ENCODE data around the gene PATL1.

The PATL1 gene

DNA sequence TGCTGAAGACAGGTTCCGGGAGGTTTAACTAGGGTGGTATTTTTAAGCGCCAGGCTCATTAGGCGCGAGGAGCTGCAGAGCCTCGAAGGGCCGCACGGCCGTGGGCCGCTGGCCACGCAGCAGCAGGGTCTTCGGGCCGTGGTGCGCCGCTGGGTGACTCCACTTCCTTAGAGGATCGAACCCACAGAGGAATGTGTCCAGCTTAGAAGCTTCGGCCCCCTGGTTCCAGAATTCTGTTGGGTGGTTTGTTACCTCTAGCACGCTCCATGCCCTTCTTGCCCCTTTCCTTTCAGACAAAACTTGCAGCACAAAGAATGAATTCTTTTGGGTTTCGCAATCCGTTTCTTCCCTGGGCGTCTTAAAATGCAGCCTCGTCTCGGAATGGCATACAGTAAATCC is 773 bp upstream of the PATL1 start:
- H2AFZ ChIP-seq (ENCODE audit: low read depth, low read length, severe bottlenecking), result peak overlapping the region; percentile 97
- H3K27ac ChIP-seq (ENCODE audit: low read depth, low read length), result peak overlapping the region; percentile 55
- H3K36me3 ChIP-seq (ENCODE audit: low read length), result peaks cover 13% of the 10 kb centered on the region
- H3K4me2 ChIP-seq (ENCODE audit: low read depth, low read length, poor library complexity, severe bottlenecking), result peak overlapping the region; percentile 87
- H3K79me2 ChIP-seq (ENCODE audit: insufficient read depth, low read length), result peaks cover 25% of the 10 kb centered on the region
- peak overlapping the region; percentile 96 for H3K9ac ChIP-seq (ENCODE audit: low read length)
- no peaks in the 10 kb centered on the region for H3K9me3 ChIP-seq (ENCODE audit: insufficient read depth, low read length)
- no peaks in the 10 kb centered on the region for H3K9me2 ChIP-seq (replicated peaks; ENCODE audit: insufficient read depth, low read length)
- no peaks in the 10 kb centered on the region for H4K20me1 ChIP-seq (ENCODE audit: low read depth, low read length)
- TF ChIP-seq EZH2phosphoT487 (conservative IDR thresholded peaks at IDR 0.05; ENCODE audit: low read length), result no peak
- TF ChIP-seq, protein P1, sequence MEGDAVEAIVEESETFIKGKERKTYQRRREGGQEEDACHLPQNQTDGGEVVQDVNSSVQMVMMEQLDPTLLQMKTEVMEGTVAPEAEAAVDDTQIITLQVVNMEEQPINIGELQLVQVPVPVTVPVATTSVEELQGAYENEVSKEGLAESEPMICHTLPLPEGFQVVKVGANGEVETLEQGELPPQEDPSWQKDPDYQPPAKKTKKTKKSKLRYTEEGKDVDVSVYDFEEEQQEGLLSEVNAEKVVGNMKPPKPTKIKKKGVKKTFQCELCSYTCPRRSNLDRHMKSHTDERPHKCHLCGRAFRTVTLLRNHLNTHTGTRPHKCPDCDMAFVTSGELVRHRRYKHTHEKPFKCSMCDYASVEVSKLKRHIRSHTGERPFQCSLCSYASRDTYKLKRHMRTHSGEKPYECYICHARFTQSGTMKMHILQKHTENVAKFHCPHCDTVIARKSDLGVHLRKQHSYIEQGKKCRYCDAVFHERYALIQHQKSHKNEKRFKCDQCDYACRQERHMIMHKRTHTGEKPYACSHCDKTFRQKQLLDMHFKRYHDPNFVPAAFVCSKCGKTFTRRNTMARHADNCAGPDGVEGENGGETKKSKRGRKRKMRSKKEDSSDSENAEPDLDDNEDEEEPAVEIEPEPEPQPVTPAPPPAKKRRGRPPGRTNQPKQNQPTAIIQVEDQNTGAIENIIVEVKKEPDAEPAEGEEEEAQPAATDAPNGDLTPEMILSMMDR (IDR thresholded peaks at IDR 0.05; ENCODE audit: insufficient read depth, low read length, poor library complexity, severe bottlenecking), result no peak
- no peaks in the 10 kb centered on the region for H3K27me3 ChIP-seq (ENCODE audit: low read length)
- peak overlapping the region; percentile 70 for H3K4me3 ChIP-seq (ENCODE audit: insufficient read depth, low read length, poor library complexity, severe bottlenecking)
- peaks cover 6% of the 10 kb centered on the region; the same call in 1 of the 2 replicates for H3F3A ChIP-seq (ENCODE audit: insufficient read depth)

DNA sequence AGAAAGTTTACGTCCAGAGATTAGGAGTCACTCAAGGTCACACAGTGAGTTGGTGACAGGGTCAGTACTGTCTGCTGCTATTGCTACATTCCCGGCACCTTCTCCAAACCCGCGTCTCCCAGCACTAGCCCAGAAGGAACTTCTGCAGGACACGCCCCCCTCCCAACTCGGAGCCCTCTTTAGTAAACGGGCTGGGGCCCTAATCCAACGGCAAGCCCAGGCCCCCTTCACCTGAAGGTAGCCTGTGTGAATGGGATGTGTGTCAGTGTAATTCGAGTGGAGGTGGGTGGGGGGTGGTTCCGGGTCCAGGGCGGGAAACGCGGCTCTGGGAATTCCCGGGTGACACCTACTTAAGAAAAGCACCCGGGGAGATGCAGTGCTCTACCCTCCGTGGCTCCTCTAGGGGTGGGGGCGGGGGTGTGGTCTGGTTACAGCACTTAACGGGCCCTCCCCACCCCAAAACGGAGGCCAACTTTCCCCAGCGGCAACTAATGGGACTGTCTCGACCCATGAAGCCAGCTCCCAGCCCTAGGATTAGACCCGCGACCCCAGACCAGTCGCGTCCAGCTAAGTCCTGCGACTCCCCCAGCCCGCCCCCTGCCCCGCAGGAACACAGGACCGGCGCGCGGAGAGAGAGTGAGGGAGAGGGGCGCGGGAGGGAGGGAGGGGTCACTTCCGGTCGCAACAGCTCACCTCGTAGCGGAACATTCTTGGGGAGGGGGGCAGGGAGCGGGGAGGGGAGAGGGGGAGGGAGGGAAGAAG is 468 bp downstream of the PATL1 start:
- H3K4me2 ChIP-seq (ENCODE audit: low read depth, low read length, poor library complexity, severe bottlenecking), result peak overlapping the region; percentile 84
- no peaks in the 10 kb centered on the region for H4K20me1 ChIP-seq (ENCODE audit: low read depth, low read length)
- no peaks in the 10 kb centered on the region for H3K9me2 ChIP-seq (replicated peaks; ENCODE audit: insufficient read depth, low read length)
- no peaks in the 10 kb centered on the region for H3K27me3 ChIP-seq (ENCODE audit: low read length)
- H3K9ac ChIP-seq (ENCODE audit: low read length), result peak overlapping the region; percentile 96
- H3K79me2 ChIP-seq (ENCODE audit: insufficient read depth, low read length), result peaks cover 33% of the 10 kb centered on the region
- H2AFZ ChIP-seq (ENCODE audit: low read depth, low read length, severe bottlenecking), result peak overlapping the region; percentile 65
- H3F3A ChIP-seq (ENCODE audit: insufficient read depth), result peaks cover 6% of the 10 kb centered on the region; the same call in 1 of the 2 replicates
- TF ChIP-seq, protein P1 (IDR thresholded peaks at IDR 0.05; ENCODE audit: insufficient read depth, low read length, poor library complexity, severe bottlenecking), result no peak
- no peak for TF ChIP-seq EZH2phosphoT487 (conservative IDR thresholded peaks at IDR 0.05; ENCODE audit: low read length)
- H3K9me3 ChIP-seq (ENCODE audit: insufficient read depth, low read length), result no peaks in the 10 kb centered on the region
- H3K36me3 ChIP-seq (ENCODE audit: low read length), result peaks cover 23% of the 10 kb centered on the region
- H3K27ac ChIP-seq (ENCODE audit: low read depth, low read length), result peak overlapping the region; percentile 53
- H3K4me3 ChIP-seq (ENCODE audit: insufficient read depth, low read length, poor library complexity, severe bottlenecking), result peak overlapping the region; percentile 72

DNA sequence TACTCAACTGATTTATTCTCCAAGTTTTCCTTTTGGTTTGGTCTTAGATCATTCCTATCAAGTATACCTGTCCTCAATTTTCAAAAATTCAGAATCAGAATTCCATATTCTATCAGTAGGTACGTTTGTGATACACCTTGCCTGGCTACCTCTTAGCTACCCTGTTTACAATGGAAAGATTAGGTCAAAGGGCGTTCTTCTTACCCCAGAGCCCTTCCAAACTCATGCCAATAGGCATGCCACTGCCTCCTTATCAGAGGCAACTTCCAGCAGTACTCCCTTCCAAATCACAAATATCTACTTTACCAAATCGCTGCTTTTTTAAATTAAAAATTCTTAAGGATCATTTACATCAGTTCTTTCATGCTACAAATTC is 1.0 kb downstream of the PATL1 start:
- H4K20me1 ChIP-seq (ENCODE audit: low read depth, low read length), result no peaks in the 10 kb centered on the region
- no peaks in the 10 kb centered on the region for H3K9me3 ChIP-seq (ENCODE audit: insufficient read depth, low read length)
- no peak overlapping the region for H2AFZ ChIP-seq (ENCODE audit: low read depth, low read length, severe bottlenecking)
- peaks cover 6% of the 10 kb centered on the region; the same call in 1 of the 2 replicates for H3F3A ChIP-seq (ENCODE audit: insufficient read depth)
- H3K36me3 ChIP-seq (ENCODE audit: low read length), result peaks cover 28% of the 10 kb centered on the region
- H3K27me3 ChIP-seq (ENCODE audit: low read length), result no peaks in the 10 kb centered on the region
- no peaks in the 10 kb centered on the region for H3K9me2 ChIP-seq (replicated peaks; ENCODE audit: insufficient read depth, low read length)
- H3K9ac ChIP-seq (ENCODE audit: low read length), result peak overlapping the region; percentile 96
- H3K4me3 ChIP-seq (ENCODE audit: insufficient read depth, low read length, poor library complexity, severe bottlenecking), result peak overlapping the region; percentile 72
- no peak overlapping the region for H3K27ac ChIP-seq (ENCODE audit: low read depth, low read length)
- H3K4me2 ChIP-seq (ENCODE audit: low read depth, low read length, poor library complexity, severe bottlenecking), result peak overlapping the region; percentile 84
- peaks cover 38% of the 10 kb centered on the region for H3K79me2 ChIP-seq (ENCODE audit: insufficient read depth, low read length)
- TF ChIP-seq EZH2phosphoT487 (conservative IDR thresholded peaks at IDR 0.05; ENCODE audit: low read length), result no peak
- TF ChIP-seq, protein P1 (IDR thresholded peaks at IDR 0.05; ENCODE audit: insufficient read depth, low read length, poor library complexity, severe bottlenecking), result no peak

All from SU-DHL-6 (cell line).